HEK293 (cell line): ENCODE measurements around the gene THAP3.

Experiments
- MYNN ChIP-seq: fragments of 450-650 bp; formaldehyde crosslinking; IDR thresholded peaks from 2 replicates; pipeline ENCODE4 v1.5.1; 2016; ENCODE audit warnings: missing biosample characterization, missing genetic modification characterization, borderline replicate concordance
- RBAK ChIP-seq: fragments of 450-650 bp; formaldehyde crosslinking; IDR thresholded peaks from 2 replicates; pipeline ENCODE4 v1.5.1; 2016; ENCODE audit warnings: missing biosample characterization, missing genetic modification characterization
- SP7 ChIP-seq: fragments of 450-650 bp; formaldehyde crosslinking; IDR thresholded peaks from 2 replicates; pipeline ENCODE4 v1.5.1; 2016; ENCODE audit warnings: missing biosample characterization, missing genetic modification characterization
- ZBTB7A ChIP-seq: fragments of 450-650 bp; formaldehyde crosslinking; IDR thresholded peaks from 2 replicates; pipeline ENCODE4 v1.5.1; 2016; ENCODE audit warnings: low read depth, missing biosample characterization, missing genetic modification characterization
- ZFP37 ChIP-seq: fragments of 450-650 bp; formaldehyde crosslinking; IDR thresholded peaks from 2 replicates; pipeline ENCODE4 v1.5.1; 2016; ENCODE audit warnings: missing biosample characterization, missing genetic modification characterization
- ZNF138 ChIP-seq: fragments of 450-650 bp; formaldehyde crosslinking; IDR thresholded peaks from 2 replicates; pipeline ENCODE4 v1.5.1; 2016; ENCODE audit warnings: missing biosample characterization, missing genetic modification characterization, borderline replicate concordance
- ZNF155 ChIP-seq: fragments of 450-650 bp; formaldehyde crosslinking; IDR thresholded peaks from 2 replicates; pipeline ENCODE4 v1.5.1; 2016; ENCODE audit warnings: missing biosample characterization, missing genetic modification characterization
- ZNF184 ChIP-seq: fragments of 450-650 bp; IDR thresholded peaks from 2 replicates; pipeline ENCODE4 v1.5.1; 2018; ENCODE audit warnings: missing biosample characterization, mild to moderate bottlenecking, missing genetic modification characterization
- ZNF2 ChIP-seq: fragments of 450-650 bp; formaldehyde crosslinking; IDR thresholded peaks from 2 replicates; pipeline ENCODE4 v1.5.1; 2016; ENCODE audit warnings: missing biosample characterization, missing genetic modification characterization
- ZNF266 ChIP-seq: fragments of 450-650 bp; formaldehyde crosslinking; IDR thresholded peaks from 2 replicates; pipeline ENCODE4 v1.5.1; 2016; ENCODE audit warnings: missing biosample characterization, missing genetic modification characterization, low read depth
- ZNF292 ChIP-seq: fragments of 450-650 bp; formaldehyde crosslinking; IDR thresholded peaks from 2 replicates; pipeline ENCODE4 v1.5.1; 2016; ENCODE audit warnings: low read depth, missing biosample characterization, missing genetic modification characterization, borderline replicate concordance
- ZNF302 ChIP-seq: fragments of 450-650 bp; formaldehyde crosslinking; IDR thresholded peaks from 2 replicates; pipeline ENCODE4 v1.5.1; 2016; ENCODE audit warnings: missing biosample characterization, missing genetic modification characterization, low read depth
- ZNF501 ChIP-seq: fragments of 450-650 bp; formaldehyde crosslinking; IDR thresholded peaks from 2 replicates; pipeline ENCODE4 v1.5.1; 2016; ENCODE audit warnings: missing biosample characterization, missing genetic modification characterization
- ZNF510 ChIP-seq: fragments of 450-650 bp; formaldehyde crosslinking; IDR thresholded peaks from 2 replicates; pipeline ENCODE4 v1.5.1; 2018; ENCODE audit warnings: mild to moderate bottlenecking, missing genetic modification characterization, missing biosample characterization; ENCODE audit not compliant: insufficient replicate concordance
- ZNF521 ChIP-seq: fragments of 450-650 bp; formaldehyde crosslinking; IDR thresholded peaks from 2 replicates; pipeline ENCODE4 v1.5.1; 2017; ENCODE audit warnings: missing biosample characterization, mild to moderate bottlenecking, missing genetic modification characterization
- ZNF549 ChIP-seq: fragments of 450-650 bp; IDR thresholded peaks from 2 replicates; pipeline ENCODE4 v1.5.1; 2018; ENCODE audit warnings: missing biosample characterization, missing genetic modification characterization, mild to moderate bottlenecking, inconsistent platforms, moderate library complexity
- ZNF561 ChIP-seq: fragments of 450-650 bp; IDR thresholded peaks from 2 replicates; pipeline ENCODE4 v1.5.1; 2018; ENCODE audit warnings: missing biosample characterization, missing genetic modification characterization, borderline replicate concordance
- ZNF677 ChIP-seq: fragments of 450-650 bp; IDR thresholded peaks from 2 replicates; pipeline ENCODE4 v1.5.0; 2018; ENCODE audit warnings: missing biosample characterization, mild to moderate bottlenecking, missing genetic modification characterization, moderate library complexity
- ZNF76 ChIP-seq: fragments of 450-650 bp; formaldehyde crosslinking; IDR thresholded peaks from 2 replicates; pipeline ENCODE4; 2016; ENCODE audit warnings: low read depth, missing biosample characterization, missing genetic modification characterization, borderline replicate concordance
- ZNF792 ChIP-seq: fragments of 450-650 bp; formaldehyde crosslinking; IDR thresholded peaks from 2 replicates; pipeline ENCODE4 v1.5.1; 2016; ENCODE audit warnings: missing biosample characterization, missing genetic modification characterization
- ZNF830 ChIP-seq: fragments of 450-650 bp; IDR thresholded peaks from 2 replicates; pipeline ENCODE4 v1.5.0; 2018; ENCODE audit warnings: missing biosample characterization, missing genetic modification characterization, low read depth, mild to moderate bottlenecking, moderate library complexity
- ZXDB ChIP-seq: fragments of 450-650 bp; formaldehyde crosslinking; IDR thresholded peaks from 2 replicates; pipeline ENCODE4 v1.5.1; 2016; ENCODE audit warnings: missing biosample characterization, missing genetic modification characterization
- TF ChIP-seq, protein P1 (sequence below): fragments of 450-650 bp; formaldehyde crosslinking; IDR thresholded peaks from 2 replicates; pipeline ENCODE4 v1.5.1; 2016; ENCODE audit warnings: missing biosample characterization, missing genetic modification characterization
- TF ChIP-seq, protein P2 (sequence below): fragments of 450-650 bp; formaldehyde crosslinking; IDR thresholded peaks from 2 replicates; pipeline ENCODE4 v1.5.1; 2016; ENCODE audit warnings: missing biosample characterization, missing genetic modification characterization
- TF ChIP-seq, protein P3 (sequence below): fragments of 450-650 bp; formaldehyde crosslinking; IDR thresholded peaks from 2 replicates; pipeline ENCODE4 v1.5.1; 2016; ENCODE audit warnings: missing biosample characterization, missing genetic modification characterization
- TF ChIP-seq, protein P4 (sequence below): fragments of 450-650 bp; formaldehyde crosslinking; IDR thresholded peaks from 2 replicates; pipeline ENCODE4; 2016; ENCODE audit warnings: missing biosample characterization, missing genetic modification characterization
- TF ChIP-seq, protein P5 (sequence below): fragments of 450-650 bp; formaldehyde crosslinking; IDR thresholded peaks from 2 replicates; pipeline ENCODE4 v1.5.1; 2016; ENCODE audit warnings: missing biosample characterization, missing genetic modification characterization
- TF ChIP-seq, protein P6 (sequence below): fragments of 450-650 bp; formaldehyde crosslinking; IDR thresholded peaks from 2 replicates; pipeline ENCODE4 v1.5.1; 2016; ENCODE audit warnings: missing biosample characterization, missing genetic modification characterization
- TF ChIP-seq, protein P7 (sequence below): fragments of 450-650 bp; formaldehyde crosslinking; IDR thresholded peaks from 2 replicates; pipeline ENCODE4 v1.5.1; 2016; ENCODE audit warnings: missing biosample characterization, missing genetic modification characterization, low read depth

Gene THAP3

DNA sequence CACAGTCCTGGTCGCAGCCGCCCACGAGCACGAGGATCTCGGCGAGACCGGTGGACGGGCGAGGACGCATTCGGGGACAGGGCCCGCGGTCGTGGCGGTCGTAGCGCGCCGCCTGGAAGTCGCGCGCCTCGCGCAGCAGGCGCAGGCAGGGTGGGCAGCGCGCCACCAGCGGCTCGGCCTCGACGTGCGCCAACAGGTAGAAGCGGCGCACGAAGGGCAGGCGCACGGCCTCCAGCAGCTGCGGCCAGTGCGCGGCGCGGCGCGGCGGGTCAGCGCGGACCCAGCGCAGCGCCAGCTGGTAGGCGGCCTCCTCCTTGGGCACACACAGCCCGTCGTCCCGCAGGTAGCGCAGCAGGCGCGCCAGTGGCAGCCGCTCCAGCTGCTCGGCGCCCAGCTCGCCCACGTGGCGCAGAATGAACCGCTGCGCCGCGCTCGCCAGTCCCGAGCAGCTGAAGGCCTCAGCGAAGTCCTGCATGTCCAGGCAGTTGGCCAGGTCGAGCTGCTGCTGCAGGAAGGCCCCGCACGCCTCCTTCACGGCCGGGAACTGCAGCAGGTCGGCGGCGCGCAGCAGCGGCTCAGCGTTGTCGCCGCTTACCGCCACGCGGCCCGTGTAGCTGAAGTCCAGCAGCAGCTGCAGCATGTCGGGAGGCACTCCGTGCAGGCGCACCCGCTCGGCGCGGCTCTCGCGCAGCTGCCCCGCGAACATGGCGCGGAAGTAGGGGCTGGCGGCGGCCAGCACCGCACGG lies 22.6 kb upstream of the THAP3 start (continued):
- TF ChIP-seq, protein P1, sequence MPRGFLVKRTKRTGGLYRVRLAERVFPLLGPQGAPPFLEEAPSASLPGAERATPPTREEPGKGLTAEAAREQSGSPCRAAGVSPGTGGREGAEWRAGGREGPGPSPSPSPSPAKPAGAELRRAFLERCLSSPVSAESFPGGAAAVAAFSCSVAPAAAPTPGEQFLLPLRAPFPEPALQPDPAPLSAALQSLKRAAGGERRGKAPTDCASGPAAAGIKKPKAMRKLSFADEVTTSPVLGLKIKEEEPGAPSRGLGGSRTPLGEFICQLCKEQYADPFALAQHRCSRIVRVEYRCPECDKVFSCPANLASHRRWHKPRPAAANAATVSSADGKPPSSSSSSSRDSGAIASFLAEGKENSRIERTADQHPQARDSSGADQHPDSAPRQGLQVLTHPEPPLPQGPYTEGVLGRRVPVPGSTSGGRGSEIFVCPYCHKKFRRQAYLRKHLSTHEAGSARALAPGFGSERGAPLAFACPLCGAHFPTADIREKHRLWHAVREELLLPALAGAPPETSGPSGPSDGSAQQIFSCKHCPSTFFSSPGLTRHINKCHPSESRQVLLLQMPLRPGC (tag by site-specific recombination), result peak; percentile 32; the same call in 1 of the 2 replicates
- TF ChIP-seq RBAK (tag by site-specific recombination), result no peak
- peak; percentile 94 for TF ChIP-seq ZNF76 (tag by site-specific recombination)
- TF ChIP-seq ZNF677, result peak; percentile 70; the same call in 1 of the 2 replicates
- peak; percentile 72 for TF ChIP-seq ZNF2 (tag by site-specific recombination)
- TF ChIP-seq ZBTB7A (tag by site-specific recombination), result peak; percentile 14; the same call in 1 of the 2 replicates
- TF ChIP-seq ZNF830 (tag by site-specific recombination), result no peak
- no peak for TF ChIP-seq ZNF302 (tag by site-specific recombination)
- TF ChIP-seq, protein P2, sequence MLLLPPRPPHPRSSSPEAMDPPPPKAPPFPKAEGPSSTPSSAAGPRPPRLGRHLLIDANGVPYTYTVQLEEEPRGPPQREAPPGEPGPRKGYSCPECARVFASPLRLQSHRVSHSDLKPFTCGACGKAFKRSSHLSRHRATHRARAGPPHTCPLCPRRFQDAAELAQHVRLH (tag by site-specific recombination), result no peak
- TF ChIP-seq, protein P3, sequence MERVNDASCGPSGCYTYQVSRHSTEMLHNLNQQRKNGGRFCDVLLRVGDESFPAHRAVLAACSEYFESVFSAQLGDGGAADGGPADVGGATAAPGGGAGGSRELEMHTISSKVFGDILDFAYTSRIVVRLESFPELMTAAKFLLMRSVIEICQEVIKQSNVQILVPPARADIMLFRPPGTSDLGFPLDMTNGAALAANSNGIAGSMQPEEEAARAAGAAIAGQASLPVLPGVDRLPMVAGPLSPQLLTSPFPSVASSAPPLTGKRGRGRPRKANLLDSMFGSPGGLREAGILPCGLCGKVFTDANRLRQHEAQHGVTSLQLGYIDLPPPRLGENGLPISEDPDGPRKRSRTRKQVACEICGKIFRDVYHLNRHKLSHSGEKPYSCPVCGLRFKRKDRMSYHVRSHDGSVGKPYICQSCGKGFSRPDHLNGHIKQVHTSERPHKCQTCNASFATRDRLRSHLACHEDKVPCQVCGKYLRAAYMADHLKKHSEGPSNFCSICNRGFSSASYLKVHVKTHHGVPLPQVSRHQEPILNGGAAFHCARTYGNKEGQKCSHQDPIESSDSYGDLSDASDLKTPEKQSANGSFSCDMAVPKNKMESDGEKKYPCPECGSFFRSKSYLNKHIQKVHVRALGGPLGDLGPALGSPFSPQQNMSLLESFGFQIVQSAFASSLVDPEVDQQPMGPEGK (tag by site-specific recombination), result 0 out of 2 replicates have a peak, but pooled peaks have one; percentile 11
- TF ChIP-seq ZNF510 (tag by site-specific recombination), result no peak
- no peak for TF ChIP-seq ZNF184 (tag by site-specific recombination)
- TF ChIP-seq, protein P4, sequence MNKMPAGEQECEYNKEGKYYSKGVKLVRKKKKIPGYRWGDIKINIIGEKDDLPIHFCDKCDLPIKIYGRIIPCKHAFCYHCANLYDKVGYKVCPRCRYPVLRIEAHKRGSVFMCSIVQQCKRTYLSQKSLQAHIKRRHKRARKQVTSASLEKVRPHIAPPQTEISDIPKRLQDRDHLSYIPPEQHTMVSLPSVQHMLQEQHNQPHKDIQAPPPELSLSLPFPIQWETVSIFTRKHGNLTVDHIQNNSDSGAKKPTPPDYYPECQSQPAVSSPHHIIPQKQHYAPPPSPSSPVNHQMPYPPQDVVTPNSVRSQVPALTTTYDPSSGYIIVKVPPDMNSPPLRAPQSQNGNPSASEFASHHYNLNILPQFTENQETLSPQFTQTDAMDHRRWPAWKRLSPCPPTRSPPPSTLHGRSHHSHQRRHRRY (tag by site-specific recombination), result 0 out of 2 replicates have a peak, but pooled peaks have one; percentile 65
- 0 out of 2 replicates have a peak, but pooled peaks have one; percentile 22 for TF ChIP-seq ZFP37
- TF ChIP-seq, protein P5, sequence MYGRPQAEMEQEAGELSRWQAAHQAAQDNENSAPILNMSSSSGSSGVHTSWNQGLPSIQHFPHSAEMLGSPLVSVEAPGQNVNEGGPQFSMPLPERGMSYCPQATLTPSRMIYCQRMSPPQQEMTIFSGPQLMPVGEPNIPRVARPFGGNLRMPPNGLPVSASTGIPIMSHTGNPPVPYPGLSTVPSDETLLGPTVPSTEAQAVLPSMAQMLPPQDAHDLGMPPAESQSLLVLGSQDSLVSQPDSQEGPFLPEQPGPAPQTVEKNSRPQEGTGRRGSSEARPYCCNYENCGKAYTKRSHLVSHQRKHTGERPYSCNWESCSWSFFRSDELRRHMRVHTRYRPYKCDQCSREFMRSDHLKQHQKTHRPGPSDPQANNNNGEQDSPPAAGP (tag by site-specific recombination), result peak; percentile 44; the same call in 1 of the 2 replicates
- no peak for TF ChIP-seq MYNN (tag by site-specific recombination)
- TF ChIP-seq ZXDB, result peak; percentile 30; the same call in 1 of the 2 replicates
- TF ChIP-seq ZNF155, result no peak
- peak; percentile 43; the same call in 1 of the 2 replicates for TF ChIP-seq ZNF792 (tag by site-specific recombination)
- no peak for TF ChIP-seq ZNF561 (tag by site-specific recombination)
- no peak for TF ChIP-seq ZNF138 (tag by site-specific recombination)
- TF ChIP-seq, protein P6, sequence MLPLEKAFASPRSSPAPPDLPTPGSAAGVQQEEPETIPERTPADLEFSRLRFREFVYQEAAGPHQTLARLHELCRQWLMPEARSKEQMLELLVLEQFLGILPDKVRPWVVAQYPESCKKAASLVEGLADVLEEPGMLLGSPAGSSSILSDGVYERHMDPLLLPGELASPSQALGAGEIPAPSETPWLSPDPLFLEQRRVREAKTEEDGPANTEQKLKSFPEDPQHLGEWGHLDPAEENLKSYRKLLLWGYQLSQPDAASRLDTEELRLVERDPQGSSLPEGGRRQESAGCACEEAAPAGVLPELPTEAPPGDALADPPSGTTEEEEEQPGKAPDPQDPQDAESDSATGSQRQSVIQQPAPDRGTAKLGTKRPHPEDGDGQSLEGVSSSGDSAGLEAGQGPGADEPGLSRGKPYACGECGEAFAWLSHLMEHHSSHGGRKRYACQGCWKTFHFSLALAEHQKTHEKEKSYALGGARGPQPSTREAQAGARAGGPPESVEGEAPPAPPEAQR, result no peak
- no peak for TF ChIP-seq ZNF521
- no peak for TF ChIP-seq ZNF292 (tag by site-specific recombination)
- TF ChIP-seq, protein P7, sequence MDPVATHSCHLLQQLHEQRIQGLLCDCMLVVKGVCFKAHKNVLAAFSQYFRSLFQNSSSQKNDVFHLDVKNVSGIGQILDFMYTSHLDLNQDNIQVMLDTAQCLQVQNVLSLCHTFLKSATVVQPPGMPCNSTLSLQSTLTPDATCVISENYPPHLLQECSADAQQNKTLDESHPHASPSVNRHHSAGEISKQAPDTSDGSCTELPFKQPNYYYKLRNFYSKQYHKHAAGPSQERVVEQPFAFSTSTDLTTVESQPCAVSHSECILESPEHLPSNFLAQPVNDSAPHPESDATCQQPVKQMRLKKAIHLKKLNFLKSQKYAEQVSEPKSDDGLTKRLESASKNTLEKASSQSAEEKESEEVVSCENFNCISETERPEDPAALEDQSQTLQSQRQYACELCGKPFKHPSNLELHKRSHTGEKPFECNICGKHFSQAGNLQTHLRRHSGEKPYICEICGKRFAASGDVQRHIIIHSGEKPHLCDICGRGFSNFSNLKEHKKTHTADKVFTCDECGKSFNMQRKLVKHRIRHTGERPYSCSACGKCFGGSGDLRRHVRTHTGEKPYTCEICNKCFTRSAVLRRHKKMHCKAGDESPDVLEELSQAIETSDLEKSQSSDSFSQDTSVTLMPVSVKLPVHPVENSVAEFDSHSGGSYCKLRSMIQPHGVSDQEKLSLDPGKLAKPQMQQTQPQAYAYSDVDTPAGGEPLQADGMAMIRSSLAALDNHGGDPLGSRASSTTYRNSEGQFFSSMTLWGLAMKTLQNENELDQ, result no peak
- peak; percentile 19; the same call in 1 of the 2 replicates for TF ChIP-seq SP7 (tag by site-specific recombination)
- no peak for TF ChIP-seq ZNF549
- peak; percentile 79 for TF ChIP-seq ZNF501
- TF ChIP-seq ZNF266 (tag by site-specific recombination), result no peak
